ENCODE results near the gene TMEM229B. TPM values are rescaled to one million over a fixed set of nuclear protein-coding genes. Genes with fewer than 3 reads are reported as not detected.

TMEM229B gene
- total RNA-seq, 3 donors from 2014 or later, result 4.8 to 12.6 (median 10.8) TPM

- Histone ChIP-seq H3K4me3 (no peak overlapping the region), H3K36me3 (ENCODE audit: low read depth) (no peaks in the 10 kb centered on the region), H3K4me1 (ENCODE audit: low read depth) (peaks cover 6% of the 10 kb centered on the region), H3K9me3 (no peaks in the 10 kb centered on the region)
- intact Hi-C loops (cut with DNase I, micrococcal nuclease), result no loop called here
- TF ChIP-seq, protein P1, sequence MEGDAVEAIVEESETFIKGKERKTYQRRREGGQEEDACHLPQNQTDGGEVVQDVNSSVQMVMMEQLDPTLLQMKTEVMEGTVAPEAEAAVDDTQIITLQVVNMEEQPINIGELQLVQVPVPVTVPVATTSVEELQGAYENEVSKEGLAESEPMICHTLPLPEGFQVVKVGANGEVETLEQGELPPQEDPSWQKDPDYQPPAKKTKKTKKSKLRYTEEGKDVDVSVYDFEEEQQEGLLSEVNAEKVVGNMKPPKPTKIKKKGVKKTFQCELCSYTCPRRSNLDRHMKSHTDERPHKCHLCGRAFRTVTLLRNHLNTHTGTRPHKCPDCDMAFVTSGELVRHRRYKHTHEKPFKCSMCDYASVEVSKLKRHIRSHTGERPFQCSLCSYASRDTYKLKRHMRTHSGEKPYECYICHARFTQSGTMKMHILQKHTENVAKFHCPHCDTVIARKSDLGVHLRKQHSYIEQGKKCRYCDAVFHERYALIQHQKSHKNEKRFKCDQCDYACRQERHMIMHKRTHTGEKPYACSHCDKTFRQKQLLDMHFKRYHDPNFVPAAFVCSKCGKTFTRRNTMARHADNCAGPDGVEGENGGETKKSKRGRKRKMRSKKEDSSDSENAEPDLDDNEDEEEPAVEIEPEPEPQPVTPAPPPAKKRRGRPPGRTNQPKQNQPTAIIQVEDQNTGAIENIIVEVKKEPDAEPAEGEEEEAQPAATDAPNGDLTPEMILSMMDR (IDR thresholded peaks at IDR 0.05), result no peak
- DNase-seq, result no peak
- ATAC-seq, result no peak
Measured at GRCh38 chr14:67435603-67436002, 52.9 kb downstream of the TMEM229B start.

- Histone ChIP-seq H3K4me3 (no peak overlapping the region), H3K4me1 (ENCODE audit: low read depth) (peaks cover 9% of the 10 kb centered on the region), H3K36me3 (ENCODE audit: low read depth) (no peaks in the 10 kb centered on the region), H3K9me3 (no peaks in the 10 kb centered on the region)
- intact Hi-C loops (cut with DNase I, micrococcal nuclease), result no loop called here
- DNase-seq, result no peak
- TF ChIP-seq, protein P1 (IDR thresholded peaks at IDR 0.05), result no peak
- ATAC-seq, result no peak
Measured at GRCh38 chr14:67432050-67432564, 56.4 kb downstream of the TMEM229B start.

- no peak overlapping the region for H3K4me3 ChIP-seq
- ATAC-seq, result no peak
- intact Hi-C loops (cut with DNase I, micrococcal nuclease), result loop anchor here in 1 of 2 donors (5.0 kb wide), 1 partner anchor 143 kb away; no protein-coding TSS in a partner anchor
- H3K9me3 ChIP-seq, result no peaks in the 10 kb centered on the region
- no peak for DNase-seq
- TF ChIP-seq, protein P1 (IDR thresholded peaks at IDR 0.05), result no peak
- H3K4me1 ChIP-seq (ENCODE audit: low read depth), result peaks cover 10% of the 10 kb centered on the region
- H3K36me3 ChIP-seq (ENCODE audit: low read depth), result no peaks in the 10 kb centered on the region
Measured at GRCh38 chr14:67429510-67430205, 58.9 kb downstream of the TMEM229B start.

- Histone ChIP-seq H3K9me3 (no peaks in the 10 kb centered on the region), H3K4me3 (no peak overlapping the region), H3K36me3 (ENCODE audit: low read depth) (no peaks in the 10 kb centered on the region), H3K4me1 (ENCODE audit: low read depth) (peaks cover 10% of the 10 kb centered on the region)
- DNase-seq, result peak in 1 of 3 donors; percentile 54
- intact Hi-C loops (cut with DNase I, micrococcal nuclease), result loop anchor here in 1 of 2 donors (5.0 kb wide), 1 partner anchor 144 kb away; no protein-coding TSS in a partner anchor
- TF ChIP-seq, protein P1 (IDR thresholded peaks at IDR 0.05), result no peak
- ATAC-seq, result peak; percentile 82
Measured at GRCh38 chr14:67428501-67429031, 60.0 kb downstream of the TMEM229B start.

DNA sequence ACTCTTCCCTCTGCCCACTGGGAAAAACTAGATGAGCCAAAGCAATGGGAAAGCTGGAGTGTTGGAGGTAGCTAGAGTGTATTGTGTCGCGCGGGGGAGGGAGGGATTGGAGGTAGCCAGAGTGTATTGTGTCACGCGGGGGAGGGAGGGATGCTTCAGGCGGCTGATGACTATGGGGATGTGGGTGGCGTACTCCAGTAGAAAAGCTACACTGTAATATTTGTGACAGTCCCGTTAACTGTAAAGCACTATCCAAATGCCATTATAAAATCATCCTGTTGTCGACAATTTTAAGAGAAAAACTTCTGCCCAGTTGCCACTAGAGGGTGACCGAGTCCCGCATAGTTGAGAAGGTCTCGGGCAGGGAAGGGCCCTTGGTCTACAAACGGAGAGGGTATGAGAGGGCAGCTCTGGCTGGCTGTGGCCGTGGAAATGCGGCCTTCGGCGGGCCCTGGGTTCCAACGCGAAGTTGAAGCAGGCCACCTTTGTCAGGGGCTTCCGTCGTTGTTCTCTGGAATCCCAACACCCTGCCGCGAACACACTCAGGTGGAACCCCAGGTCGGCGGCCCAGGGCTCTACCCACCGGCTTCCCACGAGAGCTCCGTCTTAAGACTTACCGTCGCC is 61.4 kb downstream of the TMEM229B start:
- Histone ChIP-seq H3K4me3 (no peak overlapping the region), H3K4me1 (ENCODE audit: low read depth) (peaks cover 10% of the 10 kb centered on the region), H3K36me3 (ENCODE audit: low read depth) (no peaks in the 10 kb centered on the region), H3K9me3 (no peaks in the 10 kb centered on the region)
- TF ChIP-seq, protein P1 (IDR thresholded peaks at IDR 0.05), result peak; percentile 49
- ATAC-seq (peak; percentile 89), DNase-seq (peak; percentile 66 to 82 (median 74))
- intact Hi-C loops (cut with DNase I, micrococcal nuclease), result loop anchor here in 1 of 2 donors (5.0 kb wide), 1 partner anchor 145 kb away; no protein-coding TSS in a partner anchor
